GM23248 (cell line): ENCODE measurements around the gene COL1A2. TPM values are rescaled to one million over a fixed set of nuclear protein-coding genes. Genes with fewer than 3 reads are reported as not detected.

Experiments
- DNase-seq: peaks from one replicate; pipeline ENCODE4 v3.0.0-alpha.2; 2015
- H2AFZ ChIP-seq: fragments of 200-600 bp; sonication (generic); 2 replicates; pipeline ENCODE4 v1.6.1; 2016; ENCODE audit warnings: antibody characterized with exemption
- H3F3A ChIP-seq: fragments of 200-600 bp; sonication (generic); 2 replicates; pipeline ENCODE4 v1.6.1; 2016; ENCODE audit warnings: mild to moderate bottlenecking, antibody characterized with exemption, mixed run types; ENCODE audit not compliant: insufficient read depth
- H3K27ac ChIP-seq: fragments of 200-600 bp; sonication (generic); 2 replicates; pipeline ENCODE4 v1.5.1; 2016; ENCODE audit warnings: mild to moderate bottlenecking
- H3K27me3 ChIP-seq: fragments of 200-600 bp; sonication (generic); replicated peaks from 2 replicates; pipeline ENCODE4 v1.6.1; 2016; ENCODE audit warnings: mild to moderate bottlenecking; ENCODE audit not compliant: insufficient read depth
- H3K36me3 ChIP-seq: fragments of 200-600 bp; sonication (generic); 2 replicates; pipeline ENCODE4 v1.6.1; 2016; ENCODE audit warnings: low read depth, mild to moderate bottlenecking
- H3K4me1 ChIP-seq: fragments of 200-600 bp; sonication (generic); 2 replicates; pipeline ENCODE4 v1.6.1; 2016; ENCODE audit warnings: mild to moderate bottlenecking; ENCODE audit not compliant: insufficient read depth
- H3K4me2 ChIP-seq: fragments of 200-600 bp; sonication (generic); one replicate; pipeline ENCODE4 v1.6.1; 2016; ENCODE audit warnings: mild to moderate bottlenecking; ENCODE audit not compliant: unreplicated experiment
- H3K4me3 ChIP-seq: fragments of 200-600 bp; sonication (generic); 2 replicates; pipeline ENCODE4 v1.5.1; 2016; ENCODE audit warnings: mild to moderate bottlenecking
- H3K79me2 ChIP-seq: fragments of 200-600 bp; sonication (generic); 2 replicates; pipeline ENCODE4 v1.6.1; 2016; ENCODE audit warnings: mild to moderate bottlenecking; ENCODE audit not compliant: insufficient read depth
- H3K9ac ChIP-seq: fragments of 200-600 bp; sonication (generic); 2 replicates; pipeline ENCODE4 v1.6.1; 2016; ENCODE audit warnings: mild to moderate bottlenecking
- H3K9me2 ChIP-seq: fragments of 200-600 bp; sonication (generic); 2 replicates; pipeline ENCODE4 v1.6.1; 2016; ENCODE audit warnings: mixed run types, mild to moderate bottlenecking, moderate library complexity; ENCODE audit not compliant: insufficient read depth
- H3K9me3 ChIP-seq: fragments of 200-600 bp; sonication (generic); one replicate; pipeline ENCODE4 v1.6.1; 2017; ENCODE audit warnings: low read depth
- H4K20me1 ChIP-seq: fragments of 200-600 bp; sonication (generic); 2 replicates; pipeline ENCODE4 v1.6.0; 2016; ENCODE audit not compliant: insufficient read depth
- EZH2 ChIP-seq: fragments of 200-600 bp; sonication (generic); IDR thresholded peaks from 2 replicates; pipeline ENCODE4 v1.6.1; 2018; ENCODE audit warnings: antibody characterized with exemption, mild to moderate bottlenecking; ENCODE audit not compliant: insufficient read depth, poor library complexity, severe bottlenecking
- EZH2phosphoT487 ChIP-seq: fragments of 200-600 bp; sonication (generic); IDR thresholded peaks from 2 replicates; pipeline ENCODE4 v1.6.1; 2018; ENCODE audit warnings: antibody characterized with exemption, moderate library complexity, mild to moderate bottlenecking, low read depth; ENCODE audit not compliant: insufficient read depth
- WGBS, 2 experiments: methylation state at CpG; one replicate each; pipeline ENCODE4 v1.1.6; 2015 to 2017; ENCODE audit warnings: low lambda C conversion rate in 2 of 2, low coverage in 1 of 2; ENCODE audit errors: missing lambda C conversion rate in 2 of 2; 5-methylcytosine and 5-hydroxymethylcytosine counted together
- in situ Hi-C: fragments of 300-500 bp; cut with MboI; formaldehyde crosslinking; loops from 2 replicates; pipeline ENCODE4 v1.15.0; 2020
- polyA plus RNA-seq: library from polyadenylated mRNA; unstranded; fragments of >200 nt; fragmentation: Nextera tagmentation; extraction: Ambion mirVana; gene quantifications from 2 replicates; pipeline ENCODE4 v1.2.1, GENCODE V29; 2016
- total RNA-seq: library from RNA; depleted of rRNA; stranded (reverse); fragments of >200 nt; shearing (Covaris generic); gene quantifications from 2 replicates; pipeline ENCODE4 v1.2.3, GENCODE V29; 2014; rRNA removed

The COL1A2 gene
- total and polyA plus RNA-seq, 2 experiments from 2014 or later = 9,779 to 11,288 TPM

GRCh38 chr7:94472608-94473007, 77.9 kb downstream of the COL1A2 start:
- Histone ChIP-seq H3K4me2 (no peak overlapping the region), H3K27ac (no peak overlapping the region), H3K36me3 (no peaks in the 10 kb centered on the region), H3K9me3 (peaks cover 3% of the 10 kb centered on the region), H3K9me2 (no peaks in the 10 kb centered on the region), H3K9ac (no peak overlapping the region), H3K4me3 (no peak overlapping the region), H4K20me1 (no peaks in the 10 kb centered on the region), H3K4me1 (no peaks in the 10 kb centered on the region), H3K27me3 (peaks cover 16% of the 10 kb centered on the region), H2AFZ (no peak overlapping the region), H3F3A (no peaks in the 10 kb centered on the region), H3K79me2 (no peaks in the 10 kb centered on the region)
- no peak for DNase-seq
- in situ Hi-C loops = loop anchor here (25.0 kb wide), 3 partner anchors 565 to 1015 kb away; partner anchors contain the start of gene ASB4
- TF ChIP-seq EZH2phosphoT487 (no peak), EZH2 (no peak)
- WGBS, 2 experiments = 44 to 48% methylated on average over 1 of the region's 1 CpG

- H3K27ac ChIP-seq = no peak overlapping the region
- DNase-seq = no peak
- H2AFZ ChIP-seq = no peak overlapping the region
- WGBS, 2 experiments = 56 to 66% methylated on average over 5 of the region's 5 CpGs
- H3K9me3 ChIP-seq = peaks cover 3% of the 10 kb centered on the region
- no peak overlapping the region for H3K9ac ChIP-seq
- no peaks in the 10 kb centered on the region for H3K4me1 ChIP-seq
- H3K27me3 ChIP-seq = peaks cover 37% of the 10 kb centered on the region
- no peak overlapping the region for H3K4me3 ChIP-seq
- no peaks in the 10 kb centered on the region for H3K9me2 ChIP-seq
- in situ Hi-C loops = no loop called here
- no peaks in the 10 kb centered on the region for H3K79me2 ChIP-seq
- no peaks in the 10 kb centered on the region for H3F3A ChIP-seq
- TF ChIP-seq EZH2 (no peak), EZH2phosphoT487 (no peak)
- no peaks in the 10 kb centered on the region for H4K20me1 ChIP-seq
- no peak overlapping the region for H3K4me2 ChIP-seq
- H3K36me3 ChIP-seq = no peaks in the 10 kb centered on the region
Measured at GRCh38 chr7:94476251-94476840, 81.7 kb downstream of the COL1A2 start.

- no peak overlapping the region for H3K4me3 ChIP-seq
- no peaks in the 10 kb centered on the region for H4K20me1 ChIP-seq
- no peaks in the 10 kb centered on the region for H3K9me2 ChIP-seq
- H3K4me1 ChIP-seq = no peaks in the 10 kb centered on the region
- no peak overlapping the region for H3K4me2 ChIP-seq
- peaks cover 37% of the 10 kb centered on the region for H3K27me3 ChIP-seq
- H2AFZ ChIP-seq = no peak overlapping the region
- DNase-seq = no peak
- H3K36me3 ChIP-seq = no peaks in the 10 kb centered on the region
- H3K9ac ChIP-seq = no peak overlapping the region
- no peaks in the 10 kb centered on the region for H3K9me3 ChIP-seq
- no peak overlapping the region for H3K27ac ChIP-seq
- TF ChIP-seq EZH2phosphoT487 (no peak), EZH2 (no peak)
- WGBS, 2 experiments = 25 to 44% methylated on average over 1 of the region's 1 CpG
- in situ Hi-C loops = no loop called here
- no peaks in the 10 kb centered on the region for H3K79me2 ChIP-seq
- no peaks in the 10 kb centered on the region for H3F3A ChIP-seq
Measured at GRCh38 chr7:94477878-94478277, 83.2 kb downstream of the COL1A2 start.

GRCh38 chr7:94478648-94479214, 84.0 kb downstream of the COL1A2 start:
- WGBS, 2 experiments = 27 to 36% methylated on average over 3 of the region's 3 CpGs

More at GRCh38 chr7:94478648-94479214, 84.0 kb downstream of the COL1A2 start:
- Histone ChIP-seq H3K36me3 (no peaks in the 10 kb centered on the region), H3F3A (no peaks in the 10 kb centered on the region), H3K9me2 (no peaks in the 10 kb centered on the region), H3K27ac (no peak overlapping the region), H3K79me2 (no peaks in the 10 kb centered on the region), H3K4me1 (no peaks in the 10 kb centered on the region), H3K4me2 (no peak overlapping the region), H3K4me3 (no peak overlapping the region), H3K9me3 (no peaks in the 10 kb centered on the region), H3K27me3 (peaks cover 37% of the 10 kb centered on the region), H2AFZ (no peak overlapping the region), H4K20me1 (no peaks in the 10 kb centered on the region), H3K9ac (no peak overlapping the region)
- DNase-seq = no peak
- TF ChIP-seq EZH2 = no peak
- in situ Hi-C loops = no loop called here

Other genes with a start within 250 kb of the COL1A2 start
- 11.1 and 12.3 TPM in 2 replicates for gene CASD1, start 114.9 kb downstream of the COL1A2 start, total RNA-seq
- 5.9 and 6.0 TPM in 2 replicates for gene CASD1, start 114.9 kb downstream of the COL1A2 start, polyA plus RNA-seq